GM12878 (cell line): ENCODE measurements around the gene RRP36. TPM values are rescaled to one million over a fixed set of nuclear protein-coding genes. Genes with fewer than 3 reads are reported as not detected.

Experiments used
- ATAC-seq: fragments of 200-7000 bp; cut with Tn5 transposase; 3 replicates; pipeline ENCODE4 v1.9.1; 2020; ENCODE audit warnings: mild to moderate bottlenecking, moderate library complexity
- BruUV-seq: library from RNA; stranded (reverse); fragments of 400-500 nt; replicated peaks from 2 replicates; lab custom pipeline; 2021; lab: Mats Ljungman, UMichigan
- CTCF ChIA-PET: fragments of 300-600 bp; sonication (Branson Sonifier 250); formaldehyde crosslinking; extraction: SDS; loops from one replicate; lab custom pipeline; 2021; ENCODE audit warnings: inconsistent platforms; lab: Yijun Ruan, JAX
- POLR2A ChIA-PET: fragments of 350-600 bp; formaldehyde crosslinking; extraction: SDS; loops from one replicate; lab custom pipeline; 2021; ENCODE audit warnings: inconsistent platforms; lab: Charles Lee
- RAD21 ChIA-PET: fragments of 300-600 bp; sonication (Branson Sonifier 250); formaldehyde crosslinking; loops from one replicate; lab custom pipeline; 2023; ENCODE audit warnings: antibody characterized with exemption; ENCODE audit not compliant: unreplicated experiment; lab: Charles Lee
- SMC1A ChIA-PET: fragments of 300-600 bp; sonication (Branson Sonifier 250); formaldehyde crosslinking; loops from one replicate; lab custom pipeline; 2023; ENCODE audit not compliant: unreplicated experiment, uncharacterized antibody; lab: Charles Lee
- DNase-seq: peaks from one replicate; pipeline ENCODE4 v3.0.0-alpha.2; 2011; ENCODE audit warnings: low read depth, low spot score
- FAIRE-seq: peaks from 3 replicates; lab custom pipeline; 2011; peaks lifted over from hg19 to GRCh38; lab: Jason Lieb, UNC
- H2AFZ ChIP-seq: 2 replicates; pipeline ENCODE4 v1.6.0; 2011; ENCODE audit warnings: low read depth, low read length, control low read depth; ENCODE audit not compliant: control insufficient read depth
- H3K27ac ChIP-seq: 2 replicates; pipeline ENCODE4 v1.5.1; 2011; ENCODE audit warnings: control low read depth; ENCODE audit not compliant: control insufficient read depth, insufficient read depth
- H3K27me3 ChIP-seq, 2 experiments: replicated peaks in 1 of 2; 2 replicates each; pipeline versions ENCODE4 v1.6.0 to v1.6.1; 2011; ENCODE audit warnings: low read length in 1 of 2; ENCODE audit not compliant: control insufficient read depth in 2 of 2, insufficient read depth in 2 of 2
- H3K36me3 ChIP-seq, 2 experiments: 2 replicates each; pipeline ENCODE4 v1.5.1; 2011; ENCODE audit warnings: low read length in 1 of 2; ENCODE audit not compliant: control insufficient read depth in 2 of 2, insufficient read depth in 2 of 2
- H3K4me1 ChIP-seq: 2 replicates; pipeline ENCODE4 v1.6.1; 2011; ENCODE audit warnings: mild to moderate bottlenecking, low read length, moderate library complexity, mixed read lengths; ENCODE audit not compliant: control insufficient read depth, insufficient read depth
- H3K4me2 ChIP-seq: 2 replicates; pipeline ENCODE4 v1.6.0; 2011; ENCODE audit warnings: control low read depth; ENCODE audit not compliant: control insufficient read depth, insufficient read depth
- H3K4me3 ChIP-seq: fragments of 200-600 bp; sonication (generic); 2 replicates; pipeline ENCODE4 v1.5.1; 2016
- H3K79me2 ChIP-seq: 2 replicates; pipeline ENCODE4 v1.6.0; 2011; ENCODE audit warnings: low read length; ENCODE audit not compliant: control insufficient read depth, insufficient read depth
- H3K9ac ChIP-seq: 2 replicates; pipeline ENCODE4 v1.8.0; 2011; ENCODE audit warnings: low read length, control low read depth, mixed read lengths; ENCODE audit not compliant: control insufficient read depth, insufficient read depth
- H3K9me3 ChIP-seq: replicated peaks from 3 replicates; pipeline ENCODE4 v1.5.1; 2011; ENCODE audit warnings: mild to moderate bottlenecking, low read length; ENCODE audit not compliant: control insufficient read depth, insufficient read depth
- H4K20me1 ChIP-seq: 2 replicates; pipeline ENCODE4 v1.6.0; 2011; ENCODE audit not compliant: control insufficient read depth, insufficient read depth
- CBX5 ChIP-seq: sonication (generic); IDR thresholded peaks from 2 replicates; pipeline ENCODE4 v1.6.1; 2016; ENCODE audit warnings: low read depth, moderate library complexity, mild to moderate bottlenecking, inconsistent platforms
- E4F1 ChIP-seq: fragments of 450-650 bp; IDR thresholded peaks from 2 replicates; pipeline ENCODE4 v1.6.1; 2018; ENCODE audit warnings: borderline replicate concordance, mild to moderate bottlenecking; ENCODE audit not compliant: partially characterized antibody
- EED ChIP-seq: sonication (generic); IDR thresholded peaks from 2 replicates; pipeline ENCODE4 v1.6.1; 2016; ENCODE audit warnings: antibody characterized with exemption, low read depth
- FOXM1 ChIP-seq: IDR thresholded peaks from 2 replicates; pipeline ENCODE4 v1.6.1; 2012; ENCODE audit warnings: low read depth, mild to moderate bottlenecking, inconsistent platforms, low read length, moderate library complexity
- HCFC1 ChIP-seq: fragments of 150-350 bp; IDR thresholded peaks from 2 replicates; pipeline ENCODE4 v1.6.1; 2014; ENCODE audit warnings: low read length
- LARP7 ChIP-seq: fragments of 450-650 bp; IDR thresholded peaks from 2 replicates; pipeline ENCODE4 v1.6.1; 2017; ENCODE audit warnings: mild to moderate bottlenecking
- MEF2A ChIP-seq: IDR thresholded peaks from 2 replicates; pipeline ENCODE4 v1.6.1; 2011; ENCODE audit warnings: low read depth, mild to moderate bottlenecking, low read length, moderate library complexity; ENCODE audit not compliant: insufficient read depth
- NBN ChIP-seq: fragments of 450-650 bp; IDR thresholded peaks from 2 replicates; pipeline ENCODE4 v1.6.1; 2016
- POLR2AphosphoS2 ChIP-seq: IDR thresholded peaks from 2 replicates; pipeline ENCODE4 v1.6.1; 2011; ENCODE audit warnings: low read depth, mild to moderate bottlenecking, low read length, improper control_type of control experiment, moderate library complexity
- POLR2AphosphoS5 ChIP-seq: IDR thresholded peaks from 2 replicates; pipeline ENCODE4 v1.6.1; 2011; ENCODE audit warnings: mild to moderate bottlenecking, low read length, inconsistent platforms
- SIN3A ChIP-seq: IDR thresholded peaks from 2 replicates; pipeline ENCODE4 v1.6.1; 2012; ENCODE audit warnings: low read depth, low read length, improper control_type of control experiment
- SPI1 ChIP-seq: IDR thresholded peaks from 2 replicates; pipeline ENCODE4 v1.6.1; 2011; ENCODE audit warnings: low read depth, mild to moderate bottlenecking, low read length, moderate library complexity, borderline replicate concordance; ENCODE audit not compliant: insufficient read depth
- SUPT20H ChIP-seq: IDR thresholded peaks from 2 replicates; pipeline ENCODE4 v1.6.1; 2011; ENCODE audit warnings: low read depth, mild to moderate bottlenecking, low read length, moderate library complexity, borderline replicate concordance; ENCODE audit not compliant: control insufficient read depth
- TBL1XR1 ChIP-seq: IDR thresholded peaks from 2 replicates; pipeline ENCODE4 v1.6.1; 2012; ENCODE audit warnings: low read depth, low read length, improper control_type of control experiment
- WRNIP1 ChIP-seq: IDR thresholded peaks from 2 replicates; pipeline ENCODE4 v1.6.1; 2011; ENCODE audit warnings: low read depth, low read length, improper control_type of control experiment, borderline replicate concordance
- ZBED1 ChIP-seq: IDR thresholded peaks from 2 replicates; pipeline ENCODE4 v1.6.1; 2016; ENCODE audit warnings: borderline replicate concordance
- ZNF274 ChIP-seq: IDR thresholded peaks from one replicate; pipeline ENCODE4 v1.8.0; 2011; ENCODE audit not compliant: insufficient read length, insufficient read depth
- WGBS: methylation state at CpG from one replicate; pipeline ENCODE4 v1.1.6; 2016; ENCODE audit warnings: low lambda C conversion rate; ENCODE audit not compliant: insufficient replicate concordance, insufficient coverage; ENCODE audit errors: missing lambda C conversion rate; 5-methylcytosine and 5-hydroxymethylcytosine counted together
- in situ Hi-C: fragments of 300-500 bp; cut with MboI; formaldehyde crosslinking; loops from 9 replicates; pipeline ENCODE4 v1.14.3; 2018; ENCODE audit warnings: mixed read lengths
- intact Hi-C: fragments of 100-400 bp; cut with micrococcal nuclease; formaldehyde crosslinking; loops from one replicate; pipeline ENCODE4 v1.14.2; 2022; ENCODE audit not compliant: unreplicated experiment
- polyA plus RNA-seq, 11 experiments: library from polyadenylated mRNA; depleted of rRNA in 4 of 11; unstranded in 6 of 11; stranded (reverse) in 5 of 11; fragments of >200 nt; fragmentation: Nextera tagmentation in 4 of 11; fragmentation: Illumina TruSeq in 1 of 11; extraction: Ambion mirVana in 4 of 11; extraction: Trizol in 1 of 11; gene quantifications; 1 replicate in 1 of 11; 2 replicates in 10 of 11; pipeline versions ENCODE4 v1.2.1 to v1.2.3, GENCODE V29; 2011 to 2016; ENCODE audit warnings: inconsistent platforms in 2 of 11, missing spikeins in 2 of 11, low read depth in 1 of 11
- total RNA-seq, 4 experiments: library from RNA; depleted of rRNA in 3 of 4; stranded (reverse); fragments of >200 nt in 3 of 4; fragmentation: Illumina TruSeq in 1 of 4; extraction: Trizol in 1 of 4; gene quantifications; 2 replicates each; pipeline versions ENCODE4 v1.2.1 to v1.2.3, GENCODE V29; 2013 to 2021
- TF ChIP-seq, protein P1 (sequence below): fragments of 450-650 bp; formaldehyde crosslinking; IDR thresholded peaks from 2 replicates; pipeline ENCODE4 v1.5.0; 2022; ENCODE audit warnings: mild to moderate bottlenecking, missing genetic modification characterization

RRP36 gene
- total and polyA plus RNA-seq, 10 of the 15 experiments (the other 5 are each of a cell fraction or from before 2014, with no cell fraction given): 17.6 to 101 (median 69.7) TPM

DNA sequence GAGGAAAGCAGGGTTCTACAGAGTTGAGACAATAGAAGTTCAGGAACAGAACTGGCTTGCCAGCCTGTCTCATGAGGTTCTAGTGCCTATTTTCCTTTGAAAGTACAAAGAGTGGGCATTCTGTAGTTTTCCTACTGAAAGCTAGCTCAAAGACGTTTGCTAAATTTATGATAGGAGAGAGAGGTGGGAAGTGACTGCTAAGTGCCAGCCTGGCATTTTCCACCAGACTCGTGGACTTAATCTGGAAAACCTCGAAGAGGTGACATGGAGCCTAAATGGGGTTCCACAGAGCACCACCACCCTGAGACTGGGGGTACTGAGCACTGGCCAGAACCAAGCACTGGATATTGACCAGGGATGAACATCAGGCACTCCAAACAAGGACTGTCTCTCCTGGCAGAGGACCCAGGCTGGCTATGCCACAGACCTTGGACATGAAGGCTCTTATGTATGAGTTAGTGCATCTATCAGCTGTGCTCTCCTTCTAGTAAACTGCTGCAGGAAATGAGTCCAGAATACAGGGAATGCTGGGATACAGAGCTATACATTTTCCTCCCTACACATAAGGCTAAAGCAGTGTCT lies 49.6 kb upstream of the RRP36 start:
- no peaks in the 10 kb centered on the region; a peak in 2 of 4 replicates for H3K36me3 ChIP-seq
- intact Hi-C loops (no loop called here), in situ Hi-C loops (no loop called here)
- no TSS peak for BruUV-seq
- H3K4me1 ChIP-seq: no peaks in the 10 kb centered on the region; the same call in 1 of the 2 replicates
- H2AFZ ChIP-seq: no peak overlapping the region
- FAIRE-seq (no peak), ATAC-seq (no peak), DNase-seq (no peak)
- 97% methylated on average over 3 of the region's 3 CpGs for WGBS
- no peak overlapping the region for H3K9ac ChIP-seq
- no peak overlapping the region for H3K4me3 ChIP-seq
- H3K4me2 ChIP-seq: no peak overlapping the region
- H4K20me1 ChIP-seq: no peaks in the 10 kb centered on the region
- CTCF ChIA-PET: interaction anchor here (0.6 to 1.8 kb wide), 2 partner anchors 172 to 224 kb away, joined by 3 to 6 read pairs; no protein-coding TSS in a partner anchor
- H3K27me3 ChIP-seq: no peaks in the 10 kb centered on the region
- no peak overlapping the region for H3K27ac ChIP-seq
- RAD21 ChIA-PET: no interaction called here
- POLR2A ChIA-PET: interaction anchor here (0.6 to 1.1 kb wide), 2 partner anchors 9 to 633 kb away, joined by 4 to 5 read pairs; no protein-coding TSS in a partner anchor
- SMC1A ChIA-PET: interaction anchor here (1.4 kb wide), 1 partner anchor 42 kb away, joined by 3 read pairs; the partner anchor contains the start of gene KLHDC3
- H3K9me3 ChIP-seq: no peaks in the 10 kb centered on the region
- H3K79me2 ChIP-seq: peaks cover under 1% of the 10 kb centered on the region; the same call in 1 of the 2 replicates
- TF ChIP-seq TBL1XR1 (no peak), NBN (no peak), HCFC1 (no peak), LARP7 (no peak), EED (no peak), POLR2AphosphoS5 (no peak), ZNF274 (no peak), POLR2AphosphoS2 (no peak), MEF2A (no peak), WRNIP1 (no peak), E4F1 (no peak), SUPT20H (no peak), SPI1 (no peak), FOXM1 (no peak), ZBED1 (no peak), SIN3A (no peak), CBX5 (no peak)
- TF ChIP-seq, protein P1, sequence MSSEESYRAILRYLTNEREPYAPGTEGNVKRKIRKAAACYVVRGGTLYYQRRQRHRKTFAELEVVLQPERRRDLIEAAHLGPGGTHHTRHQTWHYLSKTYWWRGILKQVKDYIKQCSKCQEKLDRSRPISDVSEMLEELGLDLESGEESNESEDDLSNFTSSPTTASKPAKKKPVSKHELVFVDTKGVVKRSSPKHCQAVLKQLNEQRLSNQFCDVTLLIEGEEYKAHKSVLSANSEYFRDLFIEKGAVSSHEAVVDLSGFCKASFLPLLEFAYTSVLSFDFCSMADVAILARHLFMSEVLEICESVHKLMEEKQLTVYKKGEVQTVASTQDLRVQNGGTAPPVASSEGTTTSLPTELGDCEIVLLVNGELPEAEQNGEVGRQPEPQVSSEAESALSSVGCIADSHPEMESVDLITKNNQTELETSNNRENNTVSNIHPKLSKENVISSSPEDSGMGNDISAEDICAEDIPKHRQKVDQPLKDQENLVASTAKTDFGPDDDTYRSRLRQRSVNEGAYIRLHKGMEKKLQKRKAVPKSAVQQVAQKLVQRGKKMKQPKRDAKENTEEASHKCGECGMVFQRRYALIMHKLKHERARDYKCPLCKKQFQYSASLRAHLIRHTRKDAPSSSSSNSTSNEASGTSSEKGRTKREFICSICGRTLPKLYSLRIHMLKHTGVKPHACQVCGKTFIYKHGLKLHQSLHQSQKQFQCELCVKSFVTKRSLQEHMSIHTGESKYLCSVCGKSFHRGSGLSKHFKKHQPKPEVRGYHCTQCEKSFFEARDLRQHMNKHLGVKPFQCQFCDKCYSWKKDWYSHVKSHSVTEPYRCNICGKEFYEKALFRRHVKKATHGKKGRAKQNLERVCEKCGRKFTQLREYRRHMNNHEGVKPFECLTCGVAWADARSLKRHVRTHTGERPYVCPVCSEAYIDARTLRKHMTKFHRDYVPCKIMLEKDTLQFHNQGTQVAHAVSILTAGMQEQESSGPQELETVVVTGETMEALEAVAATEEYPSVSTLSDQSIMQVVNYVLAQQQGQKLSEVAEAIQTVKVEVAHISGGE: no peak
